ENCODE data around the gene ABLIM1.
"Not testable (repeated sequence)": the region's sequence is repeated elsewhere in the genome, so short reads cannot be mapped to it uniquely, and the experiment has no call there.

ABLIM1 gene

GRCh38 chr10:114658175-114658574 is at the start of gene ABLIM1:
ABLIM1 (minus strand) TSS chr10:114658275; CDS start chr10:114658200, 75 bp downstream.
- DNase-seq, result no peak

- no peak for DNase-seq
These were observed 48.5 kb upstream of the ABLIM1 start for GRCh38 chr10:114706458-114707055.

- DNase-seq, result no peak
These were observed 46.6 kb upstream of the ABLIM1 start for GRCh38 chr10:114704679-114705078.

GRCh38 chr10:114703377-114704107 is 45.5 kb upstream of the ABLIM1 start:
- DNase-seq, result no peak

- DNase-seq, result no peak
These were observed 40.4 kb upstream of the ABLIM1 start for GRCh38 chr10:114698271-114699061.

GRCh38 chr10:114697061-114697598 is 39.1 kb upstream of the ABLIM1 start:
- no peak for DNase-seq

GRCh38 chr10:114696301-114696700 is 38.2 kb upstream of the ABLIM1 start:
- not testable (repeated sequence) for DNase-seq

- DNase-seq, result peak; percentile 5
These were observed 36.7 kb upstream of the ABLIM1 start for GRCh38 chr10:114694752-114695151.

- no peak for DNase-seq
These were observed 36.0 kb upstream of the ABLIM1 start for GRCh38 chr10:114694062-114694461.

GRCh38 chr10:114691442-114691941 is 33.4 kb upstream of the ABLIM1 start:
- no peak for DNase-seq

GRCh38 chr10:114688786-114689185 is 30.7 kb upstream of the ABLIM1 start:
- DNase-seq, result no peak

- no peak for DNase-seq
These were observed 29.4 kb upstream of the ABLIM1 start for GRCh38 chr10:114687459-114687858.

- DNase-seq, result no peak
These were observed 27.9 kb upstream of the ABLIM1 start for GRCh38 chr10:114686013-114686412.

GRCh38 chr10:114685456-114685855 is 27.4 kb upstream of the ABLIM1 start:
- no peak for DNase-seq

GRCh38 chr10:114684822-114685209 is 26.7 kb upstream of the ABLIM1 start:
- DNase-seq, result no peak

- no peak for DNase-seq
These were observed 26.2 kb upstream of the ABLIM1 start for GRCh38 chr10:114684084-114684821.

GRCh38 chr10:114683593-114683992 is 25.5 kb upstream of the ABLIM1 start:
- no peak for DNase-seq

- no peak for DNase-seq
These were observed 25.1 kb upstream of the ABLIM1 start for GRCh38 chr10:114683162-114683561.

- no peak for DNase-seq
These were observed 24.5 kb upstream of the ABLIM1 start for GRCh38 chr10:114682532-114682931.

- DNase-seq, result no peak
These were observed 24.0 kb upstream of the ABLIM1 start for GRCh38 chr10:114682121-114682520.

GRCh38 chr10:114681542-114681941 is 23.5 kb upstream of the ABLIM1 start:
- DNase-seq, result no peak

- DNase-seq, result no peak
These were observed 22.6 kb upstream of the ABLIM1 start for GRCh38 chr10:114680543-114681117.
